ENCODE data around the gene MYH10.

The MYH10 gene

GRCh38 chr17:8436844-8437171 lies 193.7 kb downstream of the MYH10 start:
- DNase-seq (no peak), ATAC-seq (ENCODE audit: insufficient read depth, low read depth) (no peak)
- Histone ChIP-seq H3K4me2 (ENCODE audit: insufficient read depth, low read length) (peak overlapping the region; percentile 99), H3K36me3 (ENCODE audit: insufficient read depth, low read length) (peaks cover 11% of the 10 kb centered on the region; the same call in 1 of the 2 replicates), H3K27ac (ENCODE audit: low read length) (peak overlapping the region; percentile 80; the same call in 1 of the 2 replicates), H3K4me1 (ENCODE audit: insufficient read depth, low read length) (peaks cover 25% of the 10 kb centered on the region), H2AFZ (ENCODE audit: low read depth, low read length) (peak overlapping the region; percentile 76), H3K9ac (ENCODE audit: low read depth, low read length) (peak overlapping the region; percentile 84), H3K9me3 (ENCODE audit: insufficient read depth, low read length, severe bottlenecking) (no peaks in the 10 kb centered on the region), H3K79me2 (ENCODE audit: insufficient read depth, low read length) (peaks cover 60% of the 10 kb centered on the region), H3K27me3 (ENCODE audit: insufficient read depth, low read length, poor library complexity) (no peaks in the 10 kb centered on the region), H4K20me1 (ENCODE audit: insufficient read depth, low read length) (peaks cover 13% of the 10 kb centered on the region; the same call in 1 of the 2 replicates), H3K4me3 (ENCODE audit: low read depth in 1 of 2, low read length in 2 of 2) (peak overlapping the region; percentile 85 to 95)
- no peak for TF ChIP-seq EZH2 (IDR thresholded peaks at IDR 0.05; ENCODE audit: borderline replicate concordance, low read depth, low read length, severe bottlenecking)
- TF ChIP-seq CTCF (IDR thresholded peaks at IDR 0.05; ENCODE audit: borderline replicate concordance, extremely low read depth, low read length, poor library complexity, severe bottlenecking) = no peak

DNA sequence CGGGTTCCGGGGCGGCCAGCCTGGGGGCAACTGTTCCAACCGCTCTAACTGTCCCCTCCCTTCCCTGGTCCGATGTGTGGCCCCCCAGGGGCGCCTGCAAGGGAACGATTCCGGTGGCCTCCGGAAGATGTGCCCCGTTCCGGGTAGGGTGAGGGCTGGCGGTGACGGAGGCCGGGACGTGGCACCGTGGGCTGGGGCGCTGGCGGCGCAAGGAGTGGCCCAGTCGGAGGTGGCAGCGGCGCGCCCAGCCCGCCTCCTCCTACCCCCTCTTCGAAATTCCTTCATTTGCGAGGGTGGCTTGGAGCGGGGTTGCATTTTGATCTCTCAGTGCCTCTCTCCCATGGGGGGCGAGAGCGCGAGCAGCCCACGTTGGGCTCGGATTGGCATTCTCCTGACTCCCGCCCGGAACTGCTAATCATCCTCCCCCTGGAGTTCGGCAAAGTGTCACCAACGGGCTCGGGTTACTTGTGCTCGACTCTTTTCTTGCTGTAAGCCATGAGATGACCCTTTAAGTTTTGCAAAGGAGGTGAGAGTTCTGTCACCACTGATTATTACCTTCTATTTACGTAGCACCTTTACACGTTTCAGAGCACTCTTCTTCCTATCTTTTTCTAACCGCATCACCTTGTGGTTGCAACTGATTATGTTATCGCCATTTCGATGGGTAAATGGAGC lies 194.2 kb downstream of the MYH10 start:
- peaks cover 22% of the 10 kb centered on the region for H3K4me1 ChIP-seq (ENCODE audit: insufficient read depth, low read length)
- peaks cover 11% of the 10 kb centered on the region; the same call in 1 of the 2 replicates for H3K36me3 ChIP-seq (ENCODE audit: insufficient read depth, low read length)
- H3K9ac ChIP-seq (ENCODE audit: low read depth, low read length) = peak overlapping the region; percentile 84
- ATAC-seq (ENCODE audit: insufficient read depth, low read depth) = peak; percentile 62
- DNase-seq = peak; percentile 56
- no peaks in the 10 kb centered on the region for H3K27me3 ChIP-seq (ENCODE audit: insufficient read depth, low read length, poor library complexity)
- H3K4me3 ChIP-seq (ENCODE audit: low read depth in 1 of 2, low read length in 2 of 2) = peak overlapping the region; percentile 85 to 95
- peaks cover 55% of the 10 kb centered on the region for H3K79me2 ChIP-seq (ENCODE audit: insufficient read depth, low read length)
- H3K9me3 ChIP-seq (ENCODE audit: insufficient read depth, low read length, severe bottlenecking) = no peaks in the 10 kb centered on the region
- H3K4me2 ChIP-seq (ENCODE audit: insufficient read depth, low read length) = peak overlapping the region; percentile 99
- H3K27ac ChIP-seq (ENCODE audit: low read length) = peak overlapping the region; percentile 80
- H4K20me1 ChIP-seq (ENCODE audit: insufficient read depth, low read length) = peaks cover 13% of the 10 kb centered on the region; the same call in 1 of the 2 replicates
- H2AFZ ChIP-seq (ENCODE audit: low read depth, low read length) = peak overlapping the region; percentile 76
- no peak for TF ChIP-seq CTCF (IDR thresholded peaks at IDR 0.05; ENCODE audit: borderline replicate concordance, extremely low read depth, low read length, poor library complexity, severe bottlenecking)
- TF ChIP-seq EZH2 (IDR thresholded peaks at IDR 0.05; ENCODE audit: borderline replicate concordance, low read depth, low read length, severe bottlenecking) = no peak

- no peaks in the 10 kb centered on the region for H3K9me3 ChIP-seq (ENCODE audit: insufficient read depth, low read length, severe bottlenecking)
- H4K20me1 ChIP-seq (ENCODE audit: insufficient read depth, low read length) = peaks cover 13% of the 10 kb centered on the region; the same call in 1 of the 2 replicates
- DNase-seq = peak; percentile 98
- H2AFZ ChIP-seq (ENCODE audit: low read depth, low read length) = peak within 1 kb of the TSS; percentile 100
- H3K27ac ChIP-seq (ENCODE audit: low read length) = peak within 1 kb of the TSS; percentile 91
- peaks cover 11% of the 10 kb centered on the region; the same call in 1 of the 2 replicates for H3K36me3 ChIP-seq (ENCODE audit: insufficient read depth, low read length)
- peak within 1 kb of the TSS; percentile 85 to 95 for H3K4me3 ChIP-seq (ENCODE audit: low read depth in 1 of 2, low read length in 2 of 2)
- peaks cover 22% of the 10 kb centered on the region for H3K4me1 ChIP-seq (ENCODE audit: insufficient read depth, low read length)
- H3K9ac ChIP-seq (ENCODE audit: low read depth, low read length) = peak within 1 kb of the TSS; percentile 84
- TF ChIP-seq CTCF (IDR thresholded peaks at IDR 0.05; ENCODE audit: borderline replicate concordance, extremely low read depth, low read length, poor library complexity, severe bottlenecking) (no peak), EZH2 (IDR thresholded peaks at IDR 0.05; ENCODE audit: borderline replicate concordance, low read depth, low read length, severe bottlenecking) (no peak)
- H3K27me3 ChIP-seq (ENCODE audit: insufficient read depth, low read length, poor library complexity) = no peaks in the 10 kb centered on the region
- H3K4me2 ChIP-seq (ENCODE audit: insufficient read depth, low read length) = peak within 1 kb of the TSS; percentile 99
- peak; percentile 96 for ATAC-seq (ENCODE audit: insufficient read depth, low read depth)
- H3K79me2 ChIP-seq (ENCODE audit: insufficient read depth, low read length) = peaks cover 47% of the 10 kb centered on the region
Measured at GRCh38 chr17:8435245-8436168, 195.0 kb downstream of the MYH10 start, which contains the start of gene NDEL1. TSS of gene NDEL1 (plus strand) at chr17:8435884. CDS start at chr17:8444272, 8,388 bp downstream.

Data from DND-41 (cell line).